HCT116 (cell line): ENCODE results near the gene ARMH3.

Experiments used
- ATF3 ChIP-seq: IDR thresholded peaks from 2 replicates; pipeline ENCODE4 v1.6.1; 2012
- CTCF ChIP-seq, 3 experiments: fragments of 200-600 bp in 1 of 3; sonication (generic) in 1 of 3; IDR thresholded peaks in 2 of 3; conservative IDR thresholded peaks in 1 of 3; 2 replicates each; pipeline ENCODE4 v1.5.1; 2012 to 2017; ENCODE audit warnings: low read depth in 2 of 3, low read length in 2 of 3, antibody characterized with exemption in 1 of 3, borderline replicate concordance in 1 of 3, control low read depth in 1 of 3, mild to moderate bottlenecking in 1 of 3, mixed read lengths in 1 of 3, mixed run types in 1 of 3, moderate library complexity in 1 of 3; ENCODE audit not compliant: insufficient read depth in 1 of 3
- EZH2 ChIP-seq: fragments of 200-600 bp; sonication (generic); IDR thresholded peaks from 2 replicates; pipeline ENCODE4 v1.6.1; 2017; ENCODE audit warnings: antibody characterized with exemption, mixed run types
- POLR2A ChIP-seq: IDR thresholded peaks from 2 replicates; pipeline ENCODE4 v1.7.0; 2011; ENCODE audit warnings: borderline replicate concordance; ENCODE audit not compliant: insufficient read depth, insufficient read length; ENCODE audit errors: extremely low read depth

GRCh38 chr10:101925027-101925426 is 130.9 kb downstream of the ARMH3 start:
- TF ChIP-seq CTCF (IDR thresholded peaks at IDR 0.05 in 2 of 3, conservative IDR thresholded peaks at IDR 0.05 in 1 of 3; ENCODE audit: borderline replicate concordance in 1 of 3, insufficient read depth in 1 of 3, low read depth in 2 of 3, low read length in 2 of 3), result no peak
- TF ChIP-seq POLR2A, result no peak
- TF ChIP-seq ATF3, result no peak
- TF ChIP-seq EZH2, result no peak
